BJ (cell line): ENCODE data around the gene BARX1. TPM values are rescaled to one million over a fixed set of nuclear protein-coding genes. Genes with fewer than 3 reads are reported as not detected.

Source experiments
- CTCF ChIA-PET: fragments of 350-600 bp; formaldehyde crosslinking; extraction: SDS; loops from one replicate; lab custom pipeline; 2021; ENCODE audit warnings: antibody characterized with exemption, inconsistent platforms; lab: Yijun Ruan, JAX
- POLR2A ChIA-PET: fragments of 300-600 bp; sonication (Branson Sonifier 250); formaldehyde crosslinking; extraction: SDS; loops from one replicate; lab custom pipeline; 2021; ENCODE audit warnings: antibody characterized with exemption; lab: Charles Lee
- DNase-seq: peaks from one replicate; pipeline ENCODE4 v3.0.0-alpha.2; 2011; ENCODE audit warnings: low read depth
- H3K27me3 ChIP-seq: 2 replicates; pipeline ENCODE4 v1.6.0; 2011; ENCODE audit warnings: low read length; ENCODE audit not compliant: control insufficient read depth, insufficient read depth
- H3K36me3 ChIP-seq: 2 replicates; pipeline ENCODE4 v1.5.1; 2011; ENCODE audit warnings: low read length; ENCODE audit not compliant: control insufficient read depth, insufficient read depth
- H3K4me3 ChIP-seq: 2 replicates; pipeline ENCODE4 v1.5.1; 2011; ENCODE audit warnings: low read depth, mild to moderate bottlenecking, control low read depth, low read length
- CTCF ChIP-seq: IDR thresholded peaks from 2 replicates; pipeline ENCODE4 v1.5.1; 2011; ENCODE audit warnings: low read depth, mild to moderate bottlenecking, control low read depth, inconsistent platforms, low read length, moderate library complexity; ENCODE audit not compliant: insufficient read depth
- polyA minus RNA-seq: library from RNA; depleted of rRNA, polyadenylated mRNA; stranded (reverse); fragments of >200 nt; gene quantifications from 2 replicates; pipeline ENCODE4 v1.2.3, GENCODE V29; 2011; rRNA and poly(A)+ RNA removed
- polyA plus RNA-seq: library from polyadenylated mRNA; depleted of rRNA; stranded (reverse); fragments of >200 nt; gene quantifications from 2 replicates; pipeline ENCODE4 v1.2.3, GENCODE V29; 2011; rRNA removed

The BARX1 gene, protein sequence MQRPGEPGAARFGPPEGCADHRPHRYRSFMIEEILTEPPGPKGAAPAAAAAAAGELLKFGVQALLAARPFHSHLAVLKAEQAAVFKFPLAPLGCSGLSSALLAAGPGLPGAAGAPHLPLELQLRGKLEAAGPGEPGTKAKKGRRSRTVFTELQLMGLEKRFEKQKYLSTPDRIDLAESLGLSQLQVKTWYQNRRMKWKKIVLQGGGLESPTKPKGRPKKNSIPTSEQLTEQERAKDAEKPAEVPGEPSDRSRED
- polyA plus RNA-seq (not detected in 2 replicates), polyA minus RNA-seq (not detected in 2 replicates)

GRCh38 chr9:93955111-93955980 is at the start of gene BARX1:
Gene BARX1, minus strand, starts transcription at chr9:93955355. Its CDS starts 209 bp downstream, at chr9:93955146.
- ChIA-PET CTCF (interaction anchor here (0.6 to 0.8 kb wide), 2 partner anchors 129 to 206 kb away, joined by 3 to 4 read pairs; no protein-coding TSS in a partner anchor), POLR2A (no interaction called here)
- H3K27me3 ChIP-seq, result peaks cover 69% of the 10 kb centered on the region
- no peak for DNase-seq
- no peak for TF ChIP-seq CTCF
- H3K4me3 ChIP-seq, result no peak within 1 kb of the TSS
- H3K36me3 ChIP-seq, result no peaks in the 10 kb centered on the region

DNA sequence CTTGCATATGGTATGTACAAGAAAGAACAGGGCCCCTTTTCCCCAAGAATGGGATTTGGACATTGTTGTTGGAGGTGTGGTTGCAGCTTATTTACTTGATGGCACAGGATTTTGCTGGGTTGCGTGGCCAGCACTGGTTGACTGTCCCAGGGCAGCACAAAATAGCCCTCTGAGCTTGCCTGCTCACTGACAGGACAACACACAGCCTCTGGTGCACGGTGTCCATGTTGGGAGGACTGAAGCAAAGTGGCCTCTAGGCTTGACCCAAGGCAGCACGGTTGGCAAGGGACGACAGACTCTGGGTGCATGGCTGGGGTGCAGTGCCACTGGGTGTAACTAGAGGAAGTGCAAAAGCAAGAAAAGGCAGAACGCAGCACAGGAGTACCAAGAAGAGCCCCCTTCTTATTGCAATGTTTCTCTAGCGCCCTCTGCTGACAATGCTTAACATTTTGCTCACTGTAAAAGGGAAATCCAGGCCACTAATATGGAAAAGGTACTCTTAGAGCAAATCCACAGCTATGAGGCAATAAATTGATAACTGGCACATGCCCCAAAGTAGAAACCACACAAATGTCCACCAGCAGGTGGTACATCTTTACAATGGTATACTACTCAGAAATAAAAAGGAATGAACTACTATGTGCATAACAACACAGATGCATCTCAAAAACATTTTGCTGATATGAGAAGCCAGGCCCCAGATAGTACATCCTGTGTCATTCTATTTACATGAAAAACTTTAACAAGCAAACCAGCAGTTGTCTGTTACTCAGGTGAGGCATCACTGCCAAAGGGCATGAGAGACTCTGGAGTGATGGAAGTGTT is 47.4 kb upstream of the BARX1 start:
- ChIA-PET POLR2A (no interaction called here), CTCF (interaction anchor here (0.6 to 4.7 kb wide), 10 partner anchors 9 to 1045 kb away, joined by 3 to 46 read pairs (median 4); no protein-coding TSS in a partner anchor)
- Histone ChIP-seq H3K4me3 (no peak overlapping the region), H3K36me3 (no peaks in the 10 kb centered on the region), H3K27me3 (no peaks in the 10 kb centered on the region; the same call in 1 of the 2 replicates)
- TF ChIP-seq CTCF, result peak; percentile 59
- DNase-seq, result no peak

DNA sequence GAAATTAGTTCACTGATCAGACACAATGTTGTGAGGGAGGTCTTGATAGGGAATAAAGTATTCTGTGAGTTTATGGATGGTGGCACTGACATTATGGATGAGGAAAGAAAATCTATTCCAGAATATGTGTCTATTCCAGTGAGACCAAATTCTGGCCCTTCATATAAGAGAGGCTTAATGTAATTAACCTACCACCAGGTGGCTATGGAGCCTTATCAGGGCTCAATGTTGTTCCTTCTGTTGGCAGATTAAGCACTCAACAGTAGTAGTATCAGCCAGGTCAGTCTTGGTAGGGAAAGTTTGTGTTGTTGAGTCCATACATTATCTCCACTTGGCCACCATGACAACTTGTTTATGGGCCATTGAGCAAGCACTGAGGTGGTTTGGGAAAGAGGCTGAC is 41.7 kb upstream of the BARX1 start:
- POLR2A ChIA-PET, result no interaction called here
- CTCF ChIA-PET, result no interaction called here
- H3K36me3 ChIP-seq, result no peaks in the 10 kb centered on the region
- no peaks in the 10 kb centered on the region for H3K27me3 ChIP-seq
- TF ChIP-seq CTCF, result no peak
- H3K4me3 ChIP-seq, result no peak overlapping the region
- no peak for DNase-seq

- Histone ChIP-seq H3K27me3 (no peaks in the 10 kb centered on the region), H3K36me3 (no peaks in the 10 kb centered on the region), H3K4me3 (no peak overlapping the region)
- ChIA-PET CTCF (no interaction called here), POLR2A (no interaction called here)
- DNase-seq, result no peak
- TF ChIP-seq CTCF, result no peak
Measured at GRCh38 chr9:93996367-93996766, 41.2 kb upstream of the BARX1 start.
